PC-9 (cell line): ENCODE data around the gene CLMN. TPM values are rescaled to one million over a fixed set of nuclear protein-coding genes. Genes with fewer than 3 reads are reported as not detected.

Source experiments
- BruUV-seq: library from RNA; stranded (reverse); fragments of 400-500 nt; replicated peaks from 2 replicates; lab custom pipeline; 2021; lab: Mats Ljungman, UMichigan
- CTCF ChIA-PET: fragments of 300-600 bp; sonication (Branson Sonifier 250); formaldehyde crosslinking; loops from one replicate; lab custom pipeline; 2022; ENCODE audit warnings: antibody characterized with exemption; lab: Charles Lee
- POLR2A ChIA-PET: fragments of 300-600 bp; sonication (Branson Sonifier 250); formaldehyde crosslinking; loops from one replicate; lab custom pipeline; 2022; ENCODE audit warnings: antibody characterized with exemption; ENCODE audit not compliant: unreplicated experiment; lab: Charles Lee
- DNase-seq, 2 experiments: peaks; one replicate each; pipeline versions ENCODE4 v3.0.0 to v3.0.0-alpha.2; 2015 to 2022; ENCODE audit warnings: mixed read lengths in 1 of 2
- H2AFZ ChIP-seq: fragments of 200-600 bp; sonication (generic); 2 replicates; pipeline ENCODE4 v1.8.1; 2017; ENCODE audit warnings: antibody characterized with exemption
- H3F3A ChIP-seq: fragments of 200-600 bp; sonication (generic); 2 replicates; pipeline ENCODE4 v1.8.1; 2017; ENCODE audit warnings: antibody characterized with exemption, mild to moderate bottlenecking, low read depth; ENCODE audit not compliant: insufficient read depth
- H3K27ac ChIP-seq: fragments of 200-600 bp; sonication (generic); 2 replicates; pipeline ENCODE4 v1.6.1; 2016; ENCODE audit warnings: mixed run types
- H3K27me3 ChIP-seq: fragments of 200-600 bp; sonication (generic); 2 replicates; pipeline ENCODE4 v1.6.1; 2016; ENCODE audit warnings: low read depth, mixed run types; ENCODE audit not compliant: insufficient read depth
- H3K36me3 ChIP-seq: fragments of 200-600 bp; sonication (generic); 2 replicates; pipeline ENCODE4 v1.6.1; 2016; ENCODE audit warnings: low read depth, mixed run types
- H3K4me1 ChIP-seq: fragments of 200-600 bp; sonication (generic); replicated peaks from 2 replicates; pipeline ENCODE4 v1.6.1; 2016; ENCODE audit warnings: mixed run types; ENCODE audit not compliant: insufficient read depth
- H3K4me2 ChIP-seq: fragments of 200-600 bp; sonication (generic); 2 replicates; pipeline ENCODE4 v1.6.1; 2017; ENCODE audit warnings: mixed run types
- H3K4me3 ChIP-seq: fragments of 200-600 bp; sonication (generic); 2 replicates; pipeline ENCODE4 v1.6.1; 2016; ENCODE audit warnings: mixed run types
- H3K79me2 ChIP-seq: fragments of 200-600 bp; sonication (generic); 2 replicates; pipeline ENCODE4 v1.6.1; 2017; ENCODE audit warnings: low read depth, mixed run types
- H3K9me2 ChIP-seq: fragments of 200-600 bp; sonication (generic); 2 replicates; pipeline ENCODE4 v1.8.1; 2017; ENCODE audit warnings: mild to moderate bottlenecking; ENCODE audit not compliant: insufficient read depth
- H3K9me3 ChIP-seq: fragments of 200-600 bp; sonication (generic); 2 replicates; pipeline ENCODE4 v1.8.1; 2016; ENCODE audit warnings: low read depth; ENCODE audit not compliant: insufficient read depth
- H4K20me1 ChIP-seq: fragments of 200-600 bp; sonication (generic); 2 replicates; pipeline ENCODE4 v1.8.1; 2017; ENCODE audit not compliant: insufficient read depth
- CTCF ChIP-seq: fragments of 200-600 bp; sonication (generic); conservative IDR thresholded peaks from 2 replicates; pipeline ENCODE4 v1.6.1; 2017; ENCODE audit warnings: mixed run types, antibody characterized with exemption, mild to moderate bottlenecking, moderate library complexity
- EZH2 ChIP-seq: fragments of 200-600 bp; sonication (generic); IDR thresholded peaks from 2 replicates; pipeline ENCODE4 v1.8.0; 2017; ENCODE audit warnings: antibody characterized with exemption, low read depth
- intact Hi-C: fragments of 100-400 bp; cut with micrococcal nuclease; formaldehyde crosslinking; loops from one replicate; pipeline ENCODE4 v1.10.0; 2022; ENCODE audit not compliant: unreplicated experiment
- total RNA-seq: library from RNA; stranded (reverse); gene quantifications from 2 replicates; pipeline ENCODE4 v1.2.3, GENCODE V29; 2021

Gene CLMN
- total RNA-seq, 1 experiment from 2014 or later, result 15.8 TPM

DNA sequence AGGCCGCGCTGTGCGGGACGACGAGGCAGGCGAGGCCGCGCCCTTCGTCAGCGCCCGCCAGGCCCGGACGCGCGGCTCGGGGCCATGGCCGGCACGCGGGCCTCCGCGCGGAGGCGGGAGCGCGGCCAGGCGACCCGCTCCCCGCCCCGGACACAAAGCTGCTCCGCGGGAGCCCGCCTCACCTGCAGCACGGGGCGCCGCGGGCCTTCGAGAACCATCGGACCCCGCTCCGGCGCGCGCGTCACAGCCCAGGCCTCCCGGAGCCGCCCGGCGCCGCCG is 162.7 kb downstream of the CLMN start:
- ChIA-PET CTCF (no interaction called here), POLR2A (no interaction called here)
- Histone ChIP-seq H3K9me2 (no peaks in the 10 kb centered on the region), H3K4me1 (peaks cover 8% of the 10 kb centered on the region; the same call in 1 of the 2 replicates), H3K27ac (peak overlapping the region; percentile 82; the same call in 1 of the 2 replicates), H3K27me3 (no peaks in the 10 kb centered on the region), H3K4me2 (peak overlapping the region; percentile 83; the same call in 1 of the 2 replicates), H3K79me2 (peaks cover 56% of the 10 kb centered on the region), H3K36me3 (no peaks in the 10 kb centered on the region), H4K20me1 (no peaks in the 10 kb centered on the region), H2AFZ (peak overlapping the region; percentile 75; the same call in 1 of the 2 replicates), H3F3A (no peaks in the 10 kb centered on the region), H3K9me3 (no peaks in the 10 kb centered on the region), H3K4me3 (peak overlapping the region; percentile 88; the same call in 1 of the 2 replicates)
- no TSS peak for BruUV-seq
- DNase-seq, result no peak
- intact Hi-C loops, result no loop called here
- TF ChIP-seq EZH2, result no peak
- TF ChIP-seq CTCF, result no peak

- Histone ChIP-seq H3K27ac (0 out of 2 replicates have a peak overlapping the region, but pooled peaks have one; percentile 44), H3F3A (no peaks in the 10 kb centered on the region), H3K4me3 (peak overlapping the region; percentile 88), H3K27me3 (no peaks in the 10 kb centered on the region), H3K36me3 (no peaks in the 10 kb centered on the region), H2AFZ (peak overlapping the region; percentile 75), H3K4me1 (peaks cover 8% of the 10 kb centered on the region; the same call in 1 of the 2 replicates), H3K79me2 (peaks cover 62% of the 10 kb centered on the region), H3K9me3 (no peaks in the 10 kb centered on the region), H3K4me2 (peak overlapping the region; percentile 83), H4K20me1 (no peaks in the 10 kb centered on the region), H3K9me2 (no peaks in the 10 kb centered on the region)
- BruUV-seq, result no TSS peak
- TF ChIP-seq CTCF (no peak), EZH2 (no peak)
- ChIA-PET POLR2A (no interaction called here), CTCF (no interaction called here)
- peak in 1 of 2 experiments; percentile 3 for DNase-seq
- intact Hi-C loops, result no loop called here
These were observed 163.3 kb downstream of the CLMN start for GRCh38 chr14:95156161-95157047.

GRCh38 chr14:95155045-95155444 is 164.7 kb downstream of the CLMN start:
- peaks cover 75% of the 10 kb centered on the region for H3K79me2 ChIP-seq
- H3K4me3 ChIP-seq, result no peak overlapping the region
- no peak overlapping the region for H2AFZ ChIP-seq
- ChIA-PET CTCF (no interaction called here), POLR2A (no interaction called here)
- no peaks in the 10 kb centered on the region for H4K20me1 ChIP-seq
- H3K27me3 ChIP-seq, result no peaks in the 10 kb centered on the region
- H3K4me2 ChIP-seq, result peak overlapping the region; percentile 83
- no peak for DNase-seq
- peaks cover 8% of the 10 kb centered on the region; the same call in 1 of the 2 replicates for H3K4me1 ChIP-seq
- no peaks in the 10 kb centered on the region for H3F3A ChIP-seq
- TF ChIP-seq EZH2 (no peak), CTCF (no peak)
- H3K9me3 ChIP-seq, result no peaks in the 10 kb centered on the region
- H3K27ac ChIP-seq, result no peak overlapping the region
- TSS peak; percentile 15 for BruUV-seq
- H3K9me2 ChIP-seq, result no peaks in the 10 kb centered on the region
- intact Hi-C loops, result no loop called here
- no peaks in the 10 kb centered on the region for H3K36me3 ChIP-seq
